Tibial artery (tissue), 4 donors: Measurements from ENCODE around the gene BTAF1.

ENCODE experiments used
- DNase-seq, 2 donors: peaks; one replicate each; pipeline ENCODE4 v3.0.0-alpha.2; 2019
- H3K27ac ChIP-seq, 2 donors: fragments of 200-600 bp; sonication (generic) in 1 of 2; 1 replicate in 1 of 2; 2 replicates in 1 of 2; pipeline ENCODE4 v1.5.1; 2018 to 2019; ENCODE audit warnings: mild to moderate bottlenecking in 1 of 2
- H3K27me3 ChIP-seq, 2 donors: fragments of 200-600 bp; sonication (generic) in 1 of 2; one replicate each; pipeline versions ENCODE4 v1.5.1 to v1.6.0; 2016 to 2019
- H3K36me3 ChIP-seq, 3 donors: fragments of 200-600 bp; sonication (generic) in 2 of 3; one replicate each; pipeline ENCODE4 v1.5.1; 2016 to 2019; ENCODE audit warnings: mild to moderate bottlenecking in 2 of 3
- H3K4me1 ChIP-seq, 4 donors: fragments of 200-600 bp; sonication (generic) in 2 of 4; 1 replicate in 3 of 4; 2 replicates in 1 of 4; pipeline ENCODE4 v1.5.1; 2016 to 2019
- H3K4me3 ChIP-seq, 2 donors: fragments of 200-600 bp; sonication (generic) in 1 of 2; 1 replicate in 1 of 2; 2 replicates in 1 of 2; pipeline ENCODE4 v1.5.1; 2018 to 2019; ENCODE audit warnings: mild to moderate bottlenecking in 2 of 2
- H3K9me3 ChIP-seq, 3 donors: fragments of 200-600 bp; sonication (generic) in 1 of 3; one replicate each; pipeline ENCODE4 v1.5.1; 2016 to 2019
- intact Hi-C: fragments of 100-400 bp; cut with DNase I; formaldehyde crosslinking; loops from one replicate; pipeline ENCODE4 v1.15.0; 2023; ENCODE audit warnings: low total_unique reads
- TF ChIP-seq, protein P1 (sequence below), 2 experiments: fragments of 200-600 bp in 1 of 2; fragments of 450-650 bp in 1 of 2; IDR thresholded peaks; one replicate each; pipeline ENCODE4 v1.5.1; 2017 to 2019; ENCODE audit warnings: antibody characterized with exemption in 2 of 2, mild to moderate bottlenecking in 1 of 2, moderate library complexity in 1 of 2

The BTAF1 gene

DNA sequence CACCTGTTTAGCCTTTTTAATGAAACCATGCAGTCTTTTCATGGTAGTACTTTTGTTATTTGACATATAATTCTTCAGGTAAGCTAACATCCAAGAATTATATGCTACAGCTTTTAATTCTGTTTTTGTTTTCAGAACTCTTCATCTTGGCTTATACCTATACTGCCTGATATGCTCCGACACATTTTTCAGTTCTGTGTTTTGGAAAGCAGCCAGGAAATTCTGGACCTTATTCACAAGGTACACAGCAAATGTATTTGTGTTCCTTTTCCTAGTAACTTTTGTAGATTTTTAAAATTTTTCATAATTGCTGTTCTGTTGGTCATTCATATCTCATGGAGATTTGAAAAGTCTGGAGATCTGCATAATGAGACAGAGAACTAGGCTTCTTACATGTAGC, 56.7 kb downstream of the BTAF1 start:
- TF ChIP-seq, protein P1, sequence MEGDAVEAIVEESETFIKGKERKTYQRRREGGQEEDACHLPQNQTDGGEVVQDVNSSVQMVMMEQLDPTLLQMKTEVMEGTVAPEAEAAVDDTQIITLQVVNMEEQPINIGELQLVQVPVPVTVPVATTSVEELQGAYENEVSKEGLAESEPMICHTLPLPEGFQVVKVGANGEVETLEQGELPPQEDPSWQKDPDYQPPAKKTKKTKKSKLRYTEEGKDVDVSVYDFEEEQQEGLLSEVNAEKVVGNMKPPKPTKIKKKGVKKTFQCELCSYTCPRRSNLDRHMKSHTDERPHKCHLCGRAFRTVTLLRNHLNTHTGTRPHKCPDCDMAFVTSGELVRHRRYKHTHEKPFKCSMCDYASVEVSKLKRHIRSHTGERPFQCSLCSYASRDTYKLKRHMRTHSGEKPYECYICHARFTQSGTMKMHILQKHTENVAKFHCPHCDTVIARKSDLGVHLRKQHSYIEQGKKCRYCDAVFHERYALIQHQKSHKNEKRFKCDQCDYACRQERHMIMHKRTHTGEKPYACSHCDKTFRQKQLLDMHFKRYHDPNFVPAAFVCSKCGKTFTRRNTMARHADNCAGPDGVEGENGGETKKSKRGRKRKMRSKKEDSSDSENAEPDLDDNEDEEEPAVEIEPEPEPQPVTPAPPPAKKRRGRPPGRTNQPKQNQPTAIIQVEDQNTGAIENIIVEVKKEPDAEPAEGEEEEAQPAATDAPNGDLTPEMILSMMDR (IDR thresholded peaks at IDR 0.05): no peak
- H3K27ac ChIP-seq: no peak overlapping the region
- no peak for DNase-seq
- H3K36me3 ChIP-seq: peaks cover 22 to 54% (median 49%) of the 10 kb centered on the region in 3 donors
- intact Hi-C loops: no loop called here
- no peaks in the 10 kb centered on the region for H3K27me3 ChIP-seq
- H3K9me3 ChIP-seq: no peaks in the 10 kb centered on the region
- no peaks in the 10 kb centered on the region for H3K4me1 ChIP-seq
- no peak overlapping the region for H3K4me3 ChIP-seq

DNA sequence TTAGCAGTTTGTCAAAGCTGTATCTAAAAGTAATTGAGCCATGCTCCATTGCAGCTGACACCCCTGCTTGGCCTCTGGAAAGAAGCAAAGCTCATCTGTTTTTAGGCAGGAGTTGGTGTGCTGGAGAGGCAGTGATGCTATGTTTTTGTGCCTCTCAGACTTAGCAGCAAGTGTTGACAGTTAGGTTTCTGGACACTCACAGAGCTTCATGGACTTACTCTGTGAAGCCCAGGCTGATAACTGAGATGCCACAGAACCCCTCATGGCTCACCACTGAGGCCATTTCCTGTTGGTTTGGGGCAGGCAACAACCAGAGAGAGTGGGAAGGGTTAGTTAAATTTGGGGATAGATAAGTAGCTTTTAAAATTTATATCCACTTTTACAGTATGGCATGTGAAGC, 59.8 kb downstream of the BTAF1 start:
- intact Hi-C loops: no loop called here
- Histone ChIP-seq H3K27me3 (no peaks in the 10 kb centered on the region), H3K36me3 (peaks cover 24 to 56% (median 52%) of the 10 kb centered on the region in 3 donors), H3K4me3 (no peak overlapping the region), H3K27ac (no peak overlapping the region), H3K4me1 (no peaks in the 10 kb centered on the region), H3K9me3 (no peaks in the 10 kb centered on the region)
- DNase-seq: no peak
- TF ChIP-seq, protein P1 (IDR thresholded peaks at IDR 0.05): no peak

DNA sequence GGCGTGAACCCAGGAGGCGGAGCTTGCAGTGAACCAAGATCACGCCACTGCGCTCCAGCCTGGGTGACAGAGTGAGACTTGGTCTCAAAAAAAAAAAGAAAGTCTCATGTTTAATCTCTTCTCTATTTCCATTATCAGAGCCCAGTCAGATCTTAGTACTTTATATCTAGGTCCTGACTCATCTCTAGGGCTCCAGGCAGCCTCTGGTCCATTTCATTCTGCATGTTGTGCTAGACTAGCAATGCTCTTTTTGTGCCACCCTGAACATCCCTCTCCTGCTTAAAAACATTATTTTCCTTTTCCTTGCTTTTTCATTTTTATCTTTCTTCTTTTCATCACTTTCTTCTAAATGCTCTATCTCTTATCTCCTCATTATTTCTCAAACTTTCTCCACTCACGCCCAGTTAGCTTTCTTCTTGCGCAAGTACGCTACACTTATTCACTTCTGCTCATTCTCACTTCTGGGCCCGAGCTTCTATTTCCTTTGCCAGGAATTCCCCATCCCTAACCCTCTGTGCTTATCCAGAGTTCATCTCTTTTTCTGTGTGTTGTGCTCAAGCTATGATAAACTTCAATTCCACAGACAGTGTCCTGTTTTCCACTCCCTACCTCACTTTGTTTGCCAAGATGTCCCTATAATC, 63.9 kb downstream of the BTAF1 start:
- TF ChIP-seq, protein P1 (IDR thresholded peaks at IDR 0.05): no peak
- peaks cover 30 to 72% (median 59%) of the 10 kb centered on the region in 3 donors for H3K36me3 ChIP-seq
- H3K27me3 ChIP-seq: no peaks in the 10 kb centered on the region
- H3K4me3 ChIP-seq: no peak overlapping the region
- no peaks in the 10 kb centered on the region for H3K4me1 ChIP-seq
- no peak for DNase-seq
- intact Hi-C loops: no loop called here
- no peak overlapping the region for H3K27ac ChIP-seq
- H3K9me3 ChIP-seq: no peaks in the 10 kb centered on the region

DNA sequence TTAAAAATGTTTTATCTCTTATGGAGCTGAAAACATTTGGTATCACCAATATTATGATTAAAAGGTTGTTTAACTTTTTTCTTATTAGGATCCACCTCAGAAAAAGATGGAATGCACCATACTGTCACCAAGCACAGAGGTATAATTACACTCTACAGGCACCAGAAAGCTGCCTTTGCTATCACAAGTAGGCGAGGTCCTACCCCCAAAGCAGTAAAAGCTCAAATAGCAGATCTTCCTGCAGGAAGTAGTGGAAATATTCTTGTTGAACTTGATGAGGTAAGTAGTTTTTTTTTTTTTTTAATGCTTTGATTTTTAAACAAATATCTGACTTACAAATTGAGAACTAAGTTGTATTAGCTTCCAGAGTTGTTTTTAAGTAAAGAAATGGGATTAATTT, 68.5 kb downstream of the BTAF1 start:
- intact Hi-C loops: no loop called here
- no peaks in the 10 kb centered on the region for H3K27me3 ChIP-seq
- no peak overlapping the region for H3K27ac ChIP-seq
- no peaks in the 10 kb centered on the region for H3K4me1 ChIP-seq
- TF ChIP-seq, protein P1 (IDR thresholded peaks at IDR 0.05): no peak
- no peaks in the 10 kb centered on the region for H3K9me3 ChIP-seq
- DNase-seq: no peak
- H3K36me3 ChIP-seq: peaks cover 52 to 89% (median 59%) of the 10 kb centered on the region in 3 donors
- H3K4me3 ChIP-seq: no peak overlapping the region

DNA sequence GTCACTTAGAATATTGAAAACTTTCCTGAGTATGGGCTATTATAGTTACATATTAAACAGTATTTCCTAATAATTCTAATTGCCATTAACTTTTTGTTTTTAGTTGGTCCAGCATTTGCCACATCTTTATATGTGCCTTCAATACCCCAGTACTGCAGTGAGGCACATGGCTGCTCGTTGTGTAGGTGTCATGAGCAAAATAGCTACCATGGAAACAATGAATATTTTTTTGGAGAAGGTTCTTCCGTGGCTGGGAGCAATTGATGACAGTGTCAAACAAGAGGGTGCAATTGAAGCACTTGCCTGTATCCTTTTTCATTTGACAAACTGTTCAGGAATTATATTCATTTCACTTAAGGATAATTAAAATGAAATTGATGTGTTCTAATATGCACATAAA, 72.7 kb downstream of the BTAF1 start:
- no peak overlapping the region for H3K27ac ChIP-seq
- peaks cover 55 to 79% (median 56%) of the 10 kb centered on the region in 3 donors for H3K36me3 ChIP-seq
- intact Hi-C loops: no loop called here
- TF ChIP-seq, protein P1 (IDR thresholded peaks at IDR 0.05): no peak
- DNase-seq: no peak
- no peak overlapping the region for H3K4me3 ChIP-seq
- no peaks in the 10 kb centered on the region for H3K4me1 ChIP-seq
- H3K9me3 ChIP-seq: no peaks in the 10 kb centered on the region
- no peaks in the 10 kb centered on the region for H3K27me3 ChIP-seq

DNA sequence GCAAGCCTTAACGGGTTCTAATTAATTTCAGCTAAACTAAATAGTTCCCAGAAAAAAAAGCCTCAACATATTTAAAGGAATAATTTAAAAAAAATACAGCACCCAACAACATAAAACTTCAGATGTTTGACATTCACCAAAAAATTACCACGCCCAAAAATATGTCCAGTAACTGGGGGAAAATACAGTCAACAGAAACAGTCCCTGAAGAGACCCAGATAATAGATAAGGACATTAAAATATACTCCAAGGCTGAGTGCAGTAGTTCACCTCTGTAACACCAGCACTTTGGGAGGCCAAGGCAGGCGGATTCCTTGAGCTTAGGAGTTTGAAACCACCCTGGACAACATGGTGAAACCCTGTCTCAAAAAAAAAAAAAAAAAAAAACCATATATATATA, 78.0 kb downstream of the BTAF1 start:
- TF ChIP-seq, protein P1 (IDR thresholded peaks at IDR 0.05): no peak
- Histone ChIP-seq H3K4me1 (no peaks in the 10 kb centered on the region), H3K36me3 (peaks cover 41 to 50% (median 44%) of the 10 kb centered on the region in 3 donors), H3K9me3 (no peaks in the 10 kb centered on the region), H3K4me3 (no peak overlapping the region), H3K27ac (no peak overlapping the region), H3K27me3 (no peaks in the 10 kb centered on the region)
- DNase-seq: no peak
- intact Hi-C loops: no loop called here
